ENCODE measurements around the gene KCNG1. TPM values are rescaled to one million over a fixed set of nuclear protein-coding genes. Genes with fewer than 3 reads are reported as not detected.

The KCNG1 gene
- total and polyA plus RNA-seq, 2 experiments from 2014 or later, result 8.1 to 26.3 TPM

- ATAC-seq (no peak), DNase-seq (ENCODE audit: low spot score) (no peak)
- Histone ChIP-seq H3K9me2 (ENCODE audit: insufficient read depth) (no peaks in the 10 kb centered on the region), H3K4me1 (ENCODE audit: insufficient read depth) (0 out of 2 replicates have a peak, but pooled peaks cover 14% of the 10 kb centered on the region), H3K27me3 (ENCODE audit: insufficient read depth) (no peaks in the 10 kb centered on the region), H3K4me2 (no peak overlapping the region), H3K79me2 (replicated peaks; ENCODE audit: insufficient read depth) (peaks cover 89% of the 10 kb centered on the region), H2AFZ (no peak overlapping the region), H3F3A (replicated peaks; ENCODE audit: low read depth) (no peaks in the 10 kb centered on the region), H3K27ac (ENCODE audit: low read depth) (no peak overlapping the region), H3K4me3 (no peak overlapping the region), H4K20me1 (replicated peaks; ENCODE audit: insufficient read depth) (peaks cover 57% of the 10 kb centered on the region), H3K36me3 (ENCODE audit: insufficient read depth) (peaks cover 44% of the 10 kb centered on the region)
- no peak overlapping the region for H3K27ac Mint-ChIP-seq
- no peak overlapping the region for H3K4me3 Mint-ChIP-seq
- peaks cover 11% of the 10 kb centered on the region for H3K27me3 Mint-ChIP-seq (ENCODE audit: insufficient read depth, low read depth, poor library complexity)
- H3K9me3 Mint-ChIP-seq, result 0 out of 3 replicates have a peak, but pooled peaks cover 4% of the 10 kb centered on the region
- TF ChIP-seq CREB1 (CRISPR knock-in tag; IDR thresholded peaks at IDR 0.05; ENCODE audit: low read depth) (no peak), REST (IDR thresholded peaks at IDR 0.05; ENCODE audit: unreplicated experiment) (no peak), EZH2 (IDR thresholded peaks at IDR 0.05; ENCODE audit: low read depth, unreplicated experiment) (no peak), ETS1 (IDR thresholded peaks at IDR 0.05) (no peak), CTCF (conservative IDR thresholded peaks at IDR 0.05; ENCODE audit: low read depth in 2 of 2) (no peak), ZNF331 (CRISPR knock-in tag; IDR thresholded peaks at IDR 0.05; ENCODE audit: low read depth) (no peak), NANOG (IDR thresholded peaks at IDR 0.05; ENCODE audit: borderline replicate concordance) (no peak)
- peaks cover 13% of the 10 kb centered on the region for H3K4me1 Mint-ChIP-seq
- peaks cover 52% of the 10 kb centered on the region for H3K36me3 Mint-ChIP-seq (ENCODE audit: low read depth)
These were observed 69.1 kb downstream of the KCNG1 start for GRCh38 chr20:50953821-50954220.

Other genes with a start within 250 kb of the KCNG1 start
- gene BCAS4, start 228.0 kb downstream of the KCNG1 start, total RNA-seq (2014; rRNA removed; shearing (Covaris generic)), result 6.3 and 22.2 TPM in 2 replicates
- gene BCAS4, start 228.0 kb downstream of the KCNG1 start, polyA plus RNA-seq (2016; fragmentation: Nextera tagmentation; extraction: Ambion mirVana), result 22.0 and 24.8 TPM in 2 replicates
- 95.0 and 98.0 TPM in 2 replicates for gene ADNP, start 91.7 kb downstream of the KCNG1 start, total RNA-seq (2014; rRNA removed; shearing (Covaris generic))
- gene ADNP, start 91.7 kb downstream of the KCNG1 start, polyA plus RNA-seq (2016; fragmentation: Nextera tagmentation; extraction: Ambion mirVana), result 83.9 and 106 TPM in 2 replicates
- gene DPM1, start 64.6 kb downstream of the KCNG1 start, total RNA-seq (2014; rRNA removed; shearing (Covaris generic)), result 71.7 and 80.2 TPM in 2 replicates
- gene DPM1, start 64.6 kb downstream of the KCNG1 start, polyA plus RNA-seq (2016; fragmentation: Nextera tagmentation; extraction: Ambion mirVana), result 117 and 130 TPM in 2 replicates
- 9.1 and 9.4 TPM in 2 replicates for gene MOCS3, start 64.3 kb downstream of the KCNG1 start, total RNA-seq (2014; rRNA removed; shearing (Covaris generic))
- 2.2 and 3.1 TPM in 2 replicates for gene MOCS3, start 64.3 kb downstream of the KCNG1 start, polyA plus RNA-seq (2016; fragmentation: Nextera tagmentation; extraction: Ambion mirVana)